PC-9 (cell line): ENCODE data around the gene LEKR1. TPM values are rescaled to one million over a fixed set of nuclear protein-coding genes. Genes with fewer than 3 reads are reported as not detected.

Experiments used
- BruUV-seq: library from RNA; stranded (reverse); fragments of 400-500 nt; replicated peaks from 2 replicates; lab custom pipeline; 2021; lab: Mats Ljungman, UMichigan
- CTCF ChIA-PET: fragments of 300-600 bp; sonication (Branson Sonifier 250); formaldehyde crosslinking; loops from one replicate; lab custom pipeline; 2022; ENCODE audit warnings: antibody characterized with exemption; lab: Charles Lee
- POLR2A ChIA-PET: fragments of 300-600 bp; sonication (Branson Sonifier 250); formaldehyde crosslinking; loops from one replicate; lab custom pipeline; 2022; ENCODE audit warnings: antibody characterized with exemption; ENCODE audit not compliant: unreplicated experiment; lab: Charles Lee
- DNase-seq, 2 experiments: peaks; one replicate each; pipeline versions ENCODE4 v3.0.0 to v3.0.0-alpha.2; 2015 to 2022; ENCODE audit warnings: mixed read lengths in 1 of 2
- H2AFZ ChIP-seq: fragments of 200-600 bp; sonication (generic); 2 replicates; pipeline ENCODE4 v1.8.1; 2017; ENCODE audit warnings: antibody characterized with exemption
- H3F3A ChIP-seq: fragments of 200-600 bp; sonication (generic); 2 replicates; pipeline ENCODE4 v1.8.1; 2017; ENCODE audit warnings: antibody characterized with exemption, mild to moderate bottlenecking, low read depth; ENCODE audit not compliant: insufficient read depth
- H3K27ac ChIP-seq: fragments of 200-600 bp; sonication (generic); 2 replicates; pipeline ENCODE4 v1.6.1; 2016; ENCODE audit warnings: mixed run types
- H3K27me3 ChIP-seq: fragments of 200-600 bp; sonication (generic); 2 replicates; pipeline ENCODE4 v1.6.1; 2016; ENCODE audit warnings: low read depth, mixed run types; ENCODE audit not compliant: insufficient read depth
- H3K36me3 ChIP-seq: fragments of 200-600 bp; sonication (generic); 2 replicates; pipeline ENCODE4 v1.6.1; 2016; ENCODE audit warnings: low read depth, mixed run types
- H3K4me1 ChIP-seq: fragments of 200-600 bp; sonication (generic); replicated peaks from 2 replicates; pipeline ENCODE4 v1.6.1; 2016; ENCODE audit warnings: mixed run types; ENCODE audit not compliant: insufficient read depth
- H3K4me2 ChIP-seq: fragments of 200-600 bp; sonication (generic); 2 replicates; pipeline ENCODE4 v1.6.1; 2017; ENCODE audit warnings: mixed run types
- H3K4me3 ChIP-seq: fragments of 200-600 bp; sonication (generic); 2 replicates; pipeline ENCODE4 v1.6.1; 2016; ENCODE audit warnings: mixed run types
- H3K79me2 ChIP-seq: fragments of 200-600 bp; sonication (generic); 2 replicates; pipeline ENCODE4 v1.6.1; 2017; ENCODE audit warnings: low read depth, mixed run types
- H3K9me2 ChIP-seq: fragments of 200-600 bp; sonication (generic); 2 replicates; pipeline ENCODE4 v1.8.1; 2017; ENCODE audit warnings: mild to moderate bottlenecking; ENCODE audit not compliant: insufficient read depth
- H3K9me3 ChIP-seq: fragments of 200-600 bp; sonication (generic); 2 replicates; pipeline ENCODE4 v1.8.1; 2016; ENCODE audit warnings: low read depth; ENCODE audit not compliant: insufficient read depth
- H4K20me1 ChIP-seq: fragments of 200-600 bp; sonication (generic); 2 replicates; pipeline ENCODE4 v1.8.1; 2017; ENCODE audit not compliant: insufficient read depth
- CTCF ChIP-seq: fragments of 200-600 bp; sonication (generic); conservative IDR thresholded peaks from 2 replicates; pipeline ENCODE4 v1.6.1; 2017; ENCODE audit warnings: mixed run types, antibody characterized with exemption, mild to moderate bottlenecking, moderate library complexity
- EZH2 ChIP-seq: fragments of 200-600 bp; sonication (generic); IDR thresholded peaks from 2 replicates; pipeline ENCODE4 v1.8.0; 2017; ENCODE audit warnings: antibody characterized with exemption, low read depth
- intact Hi-C: fragments of 100-400 bp; cut with micrococcal nuclease; formaldehyde crosslinking; loops from one replicate; pipeline ENCODE4 v1.10.0; 2022; ENCODE audit not compliant: unreplicated experiment
- total RNA-seq: library from RNA; stranded (reverse); gene quantifications from 2 replicates; pipeline ENCODE4 v1.2.3, GENCODE V29; 2021

LEKR1 gene
- total RNA-seq, 1 experiment from 2014 or later = 3.9 TPM

DNA sequence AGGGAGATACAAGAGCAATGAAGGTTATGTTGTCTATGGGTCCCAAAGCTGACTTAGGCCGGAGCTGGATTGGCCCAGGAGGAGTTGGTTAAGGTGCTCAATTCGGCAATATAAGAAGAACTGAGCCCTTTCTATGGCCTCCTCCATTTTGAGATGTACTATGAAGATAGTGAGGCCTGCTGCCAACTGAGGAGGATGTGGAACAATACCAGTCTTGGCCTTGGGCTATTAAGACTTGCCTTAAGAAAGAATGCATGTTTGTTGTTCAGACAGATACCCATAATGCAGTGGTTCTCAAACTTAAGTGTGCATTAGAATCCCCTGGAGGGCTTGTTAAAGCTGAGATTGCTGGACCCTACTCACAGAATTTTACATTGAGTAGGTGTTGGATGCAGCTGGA is 24.4 kb upstream of the LEKR1 start:
- H3K27me3 ChIP-seq = no peaks in the 10 kb centered on the region
- H2AFZ ChIP-seq = no peak overlapping the region
- TF ChIP-seq EZH2 (no peak), CTCF (no peak)
- no peak overlapping the region for H3K4me3 ChIP-seq
- peaks cover 10% of the 10 kb centered on the region; the same call in 1 of the 2 replicates for H3K36me3 ChIP-seq
- H3K9me2 ChIP-seq = no peaks in the 10 kb centered on the region; the same call in 1 of the 2 replicates
- no peaks in the 10 kb centered on the region for H3K79me2 ChIP-seq
- BruUV-seq = no TSS peak
- no peaks in the 10 kb centered on the region for H4K20me1 ChIP-seq
- H3K4me1 ChIP-seq = no peaks in the 10 kb centered on the region
- peaks cover 4% of the 10 kb centered on the region; the same call in 1 of the 2 replicates for H3K9me3 ChIP-seq
- ChIA-PET POLR2A (interaction anchor here (0.6 kb wide), 1 partner anchor 65 kb away, joined by 5 read pairs; no protein-coding TSS in a partner anchor), CTCF (no interaction called here)
- H3F3A ChIP-seq = no peaks in the 10 kb centered on the region
- H3K27ac ChIP-seq = no peak overlapping the region
- DNase-seq = no peak
- intact Hi-C loops = no loop called here
- no peak overlapping the region for H3K4me2 ChIP-seq

DNA sequence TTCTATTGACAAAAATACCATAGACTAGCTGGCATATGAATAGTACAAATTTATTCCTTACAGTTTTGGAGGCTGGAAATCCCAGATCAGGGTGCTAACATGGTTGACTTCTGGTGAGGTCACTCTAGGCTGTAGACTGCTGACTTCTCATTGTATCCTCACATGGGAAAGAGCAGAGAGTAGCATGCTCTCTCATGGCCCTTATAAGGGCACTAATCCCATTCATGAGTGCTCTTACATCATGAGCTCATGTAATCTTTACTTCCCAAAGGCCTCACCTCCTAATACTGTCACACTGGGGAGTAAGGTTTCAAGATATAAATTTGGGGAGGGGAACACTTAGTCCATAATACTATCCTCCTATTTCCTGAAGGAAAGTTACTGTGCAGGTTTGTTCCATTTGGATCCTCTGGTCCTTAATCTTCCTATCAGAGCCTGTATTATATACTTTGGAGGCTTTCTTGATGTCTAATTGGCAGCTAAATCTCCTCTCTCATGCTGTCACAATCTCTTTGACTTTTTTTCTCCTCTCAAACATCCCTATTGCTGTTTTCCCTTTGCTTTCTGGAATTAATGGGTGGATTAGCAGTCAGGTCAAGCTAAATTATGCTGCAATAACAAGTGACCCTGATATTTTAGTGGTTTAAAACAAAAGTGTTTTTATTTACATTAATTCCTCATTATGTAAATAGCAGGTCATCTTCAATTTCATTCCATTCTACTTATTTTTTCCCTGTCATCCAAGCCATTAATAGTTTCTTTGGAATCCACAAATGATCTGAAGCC is 23.1 kb upstream of the LEKR1 start:
- Histone ChIP-seq H3K9me2 (no peaks in the 10 kb centered on the region; the same call in 1 of the 2 replicates), H3K27me3 (no peaks in the 10 kb centered on the region), H3F3A (no peaks in the 10 kb centered on the region), H3K4me1 (no peaks in the 10 kb centered on the region), H4K20me1 (no peaks in the 10 kb centered on the region), H3K4me3 (no peak overlapping the region), H3K36me3 (peaks cover 10% of the 10 kb centered on the region; the same call in 1 of the 2 replicates), H3K27ac (no peak overlapping the region), H3K4me2 (no peak overlapping the region), H2AFZ (no peak overlapping the region), H3K9me3 (peaks cover 4% of the 10 kb centered on the region; the same call in 1 of the 2 replicates), H3K79me2 (no peaks in the 10 kb centered on the region)
- ChIA-PET CTCF (no interaction called here), POLR2A (interaction anchor here (0.6 to 0.7 kb wide), 2 partner anchors 218 to 379 kb away, joined by 3 to 7 read pairs; no protein-coding TSS in a partner anchor)
- BruUV-seq = no TSS peak
- intact Hi-C loops = no loop called here
- TF ChIP-seq CTCF (no peak), EZH2 (no peak)
- no peak for DNase-seq

- Histone ChIP-seq H3K4me3 (no peak overlapping the region), H3K27ac (no peak overlapping the region), H3K36me3 (peaks cover 2% of the 10 kb centered on the region; the same call in 1 of the 2 replicates), H3F3A (no peaks in the 10 kb centered on the region), H4K20me1 (no peaks in the 10 kb centered on the region), H3K79me2 (no peaks in the 10 kb centered on the region), H3K9me3 (peaks cover 4% of the 10 kb centered on the region; the same call in 1 of the 2 replicates), H3K4me1 (no peaks in the 10 kb centered on the region), H3K9me2 (no peaks in the 10 kb centered on the region; the same call in 1 of the 2 replicates), H2AFZ (no peak overlapping the region), H3K27me3 (no peaks in the 10 kb centered on the region), H3K4me2 (no peak overlapping the region)
- DNase-seq = no peak
- ChIA-PET POLR2A (interaction anchor here (0.6 kb wide), 1 partner anchor 318 kb away, joined by 3 read pairs; no protein-coding TSS in a partner anchor), CTCF (no interaction called here)
- TF ChIP-seq CTCF = no peak
- no peak for TF ChIP-seq EZH2
- intact Hi-C loops = no loop called here
- BruUV-seq = no TSS peak
Observed at GRCh38 chr3:156803952-156804741, 22.0 kb upstream of the LEKR1 start.
